HepG2 (cell line): ENCODE measurements around the gene CLDN9. TPM values are rescaled to one million over a fixed set of nuclear protein-coding genes. Genes with fewer than 3 reads are reported as not detected.

Experiments
- AGO1 ChIP-seq: fragments of 200-400 bp; formaldehyde crosslinking; IDR thresholded peaks from 2 replicates; pipeline ENCODE4 v1.6.1; 2017; ENCODE audit warnings: mild to moderate bottlenecking, low read depth, low read length, moderate library complexity; ENCODE audit not compliant: poor library complexity, severe bottlenecking
- ARNT2 ChIP-seq: sonication (generic); formaldehyde crosslinking; IDR thresholded peaks from 2 replicates; pipeline ENCODE4 v1.8.0; 2022; ENCODE audit warnings: mild to moderate bottlenecking, low read depth, missing genetic modification reagents, moderate library complexity
- DPF2 ChIP-seq: sonication (generic); formaldehyde crosslinking; IDR thresholded peaks from 2 replicates; pipeline ENCODE4 v1.4.0; 2020; ENCODE audit warnings: mild to moderate bottlenecking, low read depth, missing genetic modification reagents, borderline replicate concordance
- HMGXB4 ChIP-seq, 2 experiments: sonication (generic) in 1 of 2; formaldehyde crosslinking in 1 of 2; IDR thresholded peaks; 2 replicates each; pipeline versions ENCODE4 v1.4.0 to v1.6.1; 2018 to 2020; ENCODE audit warnings: missing genetic modification reagents in 2 of 2, borderline replicate concordance in 1 of 2, low read depth in 1 of 2, mild to moderate bottlenecking in 1 of 2, missing biosample characterization in 1 of 2
- HNRNPLL ChIP-seq: fragments of 200-400 bp; formaldehyde crosslinking; IDR thresholded peaks from 2 replicates; pipeline ENCODE4 v1.6.1; 2017; ENCODE audit warnings: mild to moderate bottlenecking, low read depth, low read length; ENCODE audit not compliant: poor library complexity, severe bottlenecking
- IRX3 ChIP-seq: sonication (generic); formaldehyde crosslinking; IDR thresholded peaks from 2 replicates; pipeline ENCODE4 v1.8.1; 2023; ENCODE audit warnings: mild to moderate bottlenecking, low read depth, missing genetic modification reagents, borderline replicate concordance
- PHF21A ChIP-seq: sonication (generic); formaldehyde crosslinking; IDR thresholded peaks from 2 replicates; pipeline ENCODE4 v1.5.0; 2020; ENCODE audit warnings: mild to moderate bottlenecking, missing genetic modification reagents
- PHF8 ChIP-seq: sonication (generic); formaldehyde crosslinking; IDR thresholded peaks from 2 replicates; pipeline ENCODE4 v1.5.0; 2020; ENCODE audit warnings: missing genetic modification reagents
- SUZ12 ChIP-seq: fragments of 150-350 bp; IDR thresholded peaks from 2 replicates; pipeline ENCODE4 v1.6.1; 2014; ENCODE audit warnings: low read depth, low read length
- TERF1 ChIP-seq: sonication (generic); formaldehyde crosslinking; IDR thresholded peaks from 2 replicates; pipeline ENCODE4 v1.8.0; 2022; ENCODE audit warnings: mild to moderate bottlenecking, missing genetic modification reagents, moderate library complexity
- ZGPAT ChIP-seq: IDR thresholded peaks from 2 replicates; pipeline ENCODE4 v1.6.1; 2016; ENCODE audit warnings: mild to moderate bottlenecking
- ZNF263 ChIP-seq: sonication (generic); formaldehyde crosslinking; IDR thresholded peaks from 2 replicates; pipeline ENCODE4 v1.4.0; 2020; ENCODE audit warnings: missing genetic modification reagents
- ZNF546 ChIP-seq: sonication (generic); formaldehyde crosslinking; conservative IDR thresholded peaks from 2 replicates; pipeline ENCODE4 v1.8.1; 2023; ENCODE audit warnings: mild to moderate bottlenecking, missing genetic modification reagents
- ZNF687 ChIP-seq: sonication (generic); formaldehyde crosslinking; IDR thresholded peaks from 2 replicates; pipeline ENCODE4 v1.5.1; 2020; ENCODE audit warnings: mild to moderate bottlenecking, missing genetic modification reagents, moderate library complexity
- ZNF710 ChIP-seq: sonication (generic); formaldehyde crosslinking; IDR thresholded peaks from 2 replicates; pipeline ENCODE4 v1.5.0; 2020; ENCODE audit warnings: mild to moderate bottlenecking, missing genetic modification reagents, borderline replicate concordance
- ZNF772 ChIP-seq: sonication (generic); formaldehyde crosslinking; IDR thresholded peaks from 2 replicates; pipeline ENCODE4 v1.5.0; 2020; ENCODE audit warnings: mild to moderate bottlenecking, missing genetic modification reagents
- polyA plus RNA-seq, 8 experiments: library from polyadenylated mRNA; depleted of rRNA in 3 of 8; stranded (reverse) in 7 of 8; unstranded in 1 of 8; fragments of >200 nt; fragmentation: Illumina TruSeq in 4 of 8; extraction: Trizol in 4 of 8; gene quantifications; 2 replicates each; pipeline versions ENCODE4 v1.2.1 to v1.2.3, GENCODE V29; 2011 to 2016; ENCODE audit warnings: low read depth in 4 of 8, missing spikeins in 1 of 8, mixed read lengths in 1 of 8; ENCODE audit not compliant: insufficient read depth in 1 of 8
- total RNA-seq, 5 experiments: library from RNA; depleted of rRNA; stranded (reverse); fragments of >200 nt; fragmentation: Illumina TruSeq; extraction: Trizol; gene quantifications; 2 replicates each; pipeline ENCODE4 v1.2.3, GENCODE V29; 2016; ENCODE audit warnings: low read depth in 1 of 5

Gene CLDN9
- total and polyA plus RNA-seq, 2 of the 13 experiments (the other 11 are each of a cell fraction or from before 2014, with no cell fraction given), result 0.15 to 0.26 TPM

- 0 out of 2 replicates have a peak, but pooled peaks have one; percentile 23 for TF ChIP-seq ZNF710
- TF ChIP-seq PHF8 (CRISPR knock-in tag), result no peak
- TF ChIP-seq PHF21A (CRISPR knock-in tag), result peak; percentile 6; the same call in 1 of the 2 replicates
- peak; percentile 74 for TF ChIP-seq AGO1
- TF ChIP-seq ZNF772 (CRISPR knock-in tag), result 0 out of 2 replicates have a peak, but pooled peaks have one; percentile 41
- TF ChIP-seq ZNF546 (CRISPR knock-in tag), result 0 out of 2 replicates have a peak, but pooled peaks have one; percentile 22
- no peak for TF ChIP-seq SUZ12
- no peak for TF ChIP-seq TERF1 (CRISPR knock-in tag)
- TF ChIP-seq HMGXB4 (CRISPR knock-in tag; IDR thresholded peaks at IDR 0.05; ENCODE audit: borderline replicate concordance in 1 of 2, low read depth in 1 of 2), result 0 out of 4 replicates have a peak, but pooled peaks of 1 of the 2 experiments have one; percentile 28
- peak; percentile 39 for TF ChIP-seq HNRNPLL
- TF ChIP-seq DPF2 (CRISPR knock-in tag), result no peak
- peak; percentile 35; the same call in 1 of the 2 replicates for TF ChIP-seq ARNT2 (CRISPR knock-in tag)
- TF ChIP-seq ZNF687 (CRISPR knock-in tag), result peak; percentile 61; the same call in 1 of the 2 replicates
- TF ChIP-seq ZGPAT (CRISPR knock-in tag), result peak; percentile 38; the same call in 1 of the 2 replicates
- TF ChIP-seq IRX3, result no peak
- peak; percentile 46; the same call in 1 of the 2 replicates for TF ChIP-seq ZNF263 (CRISPR knock-in tag)
Measured at GRCh38 chr16:2963723-2964474, 48.8 kb upstream of the CLDN9 start, which contains the start of gene KREMEN2 (continued).
